HUES64 (cell line): ENCODE measurements around the gene DPH7.
"Not testable (repeated sequence)": the region's sequence is repeated elsewhere in the genome, so short reads cannot be mapped to it uniquely, and the experiment has no call there.

Experiments
- H3K27ac ChIP-seq: 2 replicates; pipeline ENCODE4 v1.7.0; 2013; ENCODE audit warnings: low read depth, low read length, inconsistent platforms
- H3K27me3 ChIP-seq: 2 replicates; pipeline ENCODE4 v1.6.1; 2013; ENCODE audit warnings: mild to moderate bottlenecking, low read length; ENCODE audit not compliant: insufficient read depth
- H3K36me3 ChIP-seq: 2 replicates; pipeline ENCODE4 v1.6.1; 2013; ENCODE audit warnings: mild to moderate bottlenecking, low read length; ENCODE audit not compliant: insufficient read depth
- H3K4me1 ChIP-seq: 2 replicates; pipeline ENCODE4 v1.6.1; 2013; ENCODE audit warnings: mild to moderate bottlenecking, low read length, moderate library complexity; ENCODE audit not compliant: insufficient read depth
- H3K4me3 ChIP-seq: 2 replicates; pipeline ENCODE4 v1.5.1; 2013; ENCODE audit warnings: mild to moderate bottlenecking, low read length, moderate library complexity
- H3K9ac ChIP-seq: 2 replicates; pipeline ENCODE4 v1.6.1; 2013; ENCODE audit warnings: mild to moderate bottlenecking, low read depth, low read length
- H3K9me3 ChIP-seq: 2 replicates; pipeline ENCODE4 v1.6.1; 2013; ENCODE audit warnings: low read depth, low read length; ENCODE audit not compliant: insufficient read depth
- WGBS: fragments of 150-250, 120-280 bp; methylation state at CpG from one replicate; pipeline ENCODE4 v1.1.7; 2013; ENCODE audit warnings: missing lambda C conversion rate; 5-methylcytosine and 5-hydroxymethylcytosine counted together

The DPH7 gene

GRCh38 chr9:137579259-137579604 lies 507 bp upstream of the DPH7 start:
- H3K36me3 ChIP-seq, result peaks cover 64% of the 10 kb centered on the region

GRCh38 chr9:137575716-137576411 lies 2.9 kb downstream of the DPH7 start:
- Histone ChIP-seq H3K4me3 (no peak overlapping the region), H3K9me3 (no peaks in the 10 kb centered on the region), H3K27me3 (no peaks in the 10 kb centered on the region), H3K4me1 (peaks cover 11% of the 10 kb centered on the region), H3K9ac (no peak overlapping the region), H3K27ac (no peak overlapping the region), H3K36me3 (peaks cover 54% of the 10 kb centered on the region)
- 97% methylated on average over 12 of the region's 12 CpGs for WGBS

More at GRCh38 chr9:137579259-137579604, 507 bp upstream of the DPH7 start:
- peak overlapping the region; percentile 96 for H3K9ac ChIP-seq
- H3K4me1 ChIP-seq, result peaks cover 11% of the 10 kb centered on the region
- no peaks in the 10 kb centered on the region for H3K9me3 ChIP-seq
- H3K4me3 ChIP-seq, result peak overlapping the region; percentile 99
- 54% methylated on average over 19 of the region's 19 CpGs for WGBS
- no peaks in the 10 kb centered on the region for H3K27me3 ChIP-seq
- H3K27ac ChIP-seq, result peak overlapping the region; percentile 82

- Histone ChIP-seq H3K4me3 (no peak overlapping the region), H3K9ac (no peak overlapping the region), H3K27me3 (no peaks in the 10 kb centered on the region), H3K4me1 (peaks cover 11% of the 10 kb centered on the region), H3K9me3 (no peaks in the 10 kb centered on the region), H3K36me3 (peaks cover 57% of the 10 kb centered on the region), H3K27ac (no peak overlapping the region)
- WGBS, result 93% methylated on average over 9 of the region's 9 CpGs
Observed at GRCh38 chr9:137575364-137575715, 3.4 kb downstream of the DPH7 start.

GRCh38 chr9:137574192-137574591 lies 4.5 kb downstream of the DPH7 start:
- peaks cover 60% of the 10 kb centered on the region for H3K36me3 ChIP-seq
- H3K4me3 ChIP-seq, result no peak overlapping the region
- peaks cover 8% of the 10 kb centered on the region for H3K4me1 ChIP-seq
- no peak overlapping the region for H3K27ac ChIP-seq
- no peaks in the 10 kb centered on the region for H3K9me3 ChIP-seq
- 96% methylated on average over 10 of the region's 10 CpGs for WGBS
- no peak overlapping the region for H3K9ac ChIP-seq
- no peaks in the 10 kb centered on the region for H3K27me3 ChIP-seq

- Histone ChIP-seq H3K9ac (no peak overlapping the region), H3K9me3 (no peaks in the 10 kb centered on the region), H3K27ac (no peak overlapping the region), H3K4me3 (no peak overlapping the region), H3K27me3 (no peaks in the 10 kb centered on the region), H3K4me1 (no peaks in the 10 kb centered on the region), H3K36me3 (peaks cover 49% of the 10 kb centered on the region)
- 92% methylated on average over 3 of the region's 3 CpGs for WGBS
Observed at GRCh38 chr9:137570566-137570965, 8.2 kb downstream of the DPH7 start.

GRCh38 chr9:137569609-137570203 lies 9.0 kb downstream of the DPH7 start:
- no peaks in the 10 kb centered on the region for H3K4me1 ChIP-seq
- no peak overlapping the region for H3K9ac ChIP-seq
- no peaks in the 10 kb centered on the region for H3K9me3 ChIP-seq
- H3K36me3 ChIP-seq, result peaks cover 44% of the 10 kb centered on the region
- H3K27me3 ChIP-seq, result no peaks in the 10 kb centered on the region
- no peak overlapping the region for H3K27ac ChIP-seq
- no peak overlapping the region for H3K4me3 ChIP-seq
- 90% methylated on average over 5 of the region's 5 CpGs for WGBS

- not testable (repeated sequence) for H3K9ac ChIP-seq, H3K27ac ChIP-seq, H3K9me3 ChIP-seq, H3K4me1 ChIP-seq, H3K27me3 ChIP-seq, H3K4me3 ChIP-seq
- 91% methylated on average over 4 of the region's 5 CpGs for WGBS
- H3K36me3 ChIP-seq, result peaks cover 44% of the 10 kb centered on the region
Observed at GRCh38 chr9:137568445-137568844, 10.3 kb downstream of the DPH7 start.

GRCh38 chr9:137564817-137565411 lies 13.8 kb downstream of the DPH7 start:
- Histone ChIP-seq H3K27me3 (no peaks in the 10 kb centered on the region), H3K4me1 (no peaks in the 10 kb centered on the region), H3K9me3 (no peaks in the 10 kb centered on the region), H3K9ac (no peak overlapping the region), H3K36me3 (peaks cover 51% of the 10 kb centered on the region), H3K27ac (no peak overlapping the region), H3K4me3 (no peak overlapping the region)
- WGBS, result 92% methylated on average over 17 of the region's 18 CpGs

GRCh38 chr9:137564134-137564533 lies 14.6 kb downstream of the DPH7 start:
- no peaks in the 10 kb centered on the region for H3K4me1 ChIP-seq
- no peaks in the 10 kb centered on the region for H3K9me3 ChIP-seq
- H3K9ac ChIP-seq, result no peak overlapping the region
- H3K4me3 ChIP-seq, result no peak overlapping the region
- peaks cover 53% of the 10 kb centered on the region for H3K36me3 ChIP-seq
- no peaks in the 10 kb centered on the region for H3K27me3 ChIP-seq
- H3K27ac ChIP-seq, result no peak overlapping the region
- WGBS, result 96% methylated on average over 10 of the region's 10 CpGs

- Histone ChIP-seq H3K9me3 (no peaks in the 10 kb centered on the region), H3K9ac (no peak overlapping the region), H3K4me3 (no peak overlapping the region), H3K27ac (no peak overlapping the region), H3K27me3 (no peaks in the 10 kb centered on the region), H3K4me1 (no peaks in the 10 kb centered on the region), H3K36me3 (peaks cover 67% of the 10 kb centered on the region)
- 94% methylated on average over 4 of the region's 4 CpGs for WGBS
Observed at GRCh38 chr9:137558127-137558526, 20.6 kb downstream of the DPH7 start.

- 0 out of 2 replicates have a peak, but pooled peaks cover 2% of the 10 kb centered on the region for H3K4me1 ChIP-seq
- H3K9me3 ChIP-seq, result no peaks in the 10 kb centered on the region
- H3K27ac ChIP-seq, result no peak overlapping the region
- no peak overlapping the region for H3K9ac ChIP-seq
- H3K36me3 ChIP-seq, result peaks cover 50% of the 10 kb centered on the region
- no peaks in the 10 kb centered on the region for H3K27me3 ChIP-seq
- H3K4me3 ChIP-seq, result no peak overlapping the region
- 95% methylated on average over 24 of the region's 24 CpGs for WGBS
Observed at GRCh38 chr9:137556069-137556838, 22.5 kb downstream of the DPH7 start.
